Gastroesophageal sphincter (tissue), 4 donors: ENCODE results near the gene USP54. TPM values are rescaled to one million over a fixed set of nuclear protein-coding genes. Genes with fewer than 3 reads are reported as not detected.

ENCODE experiments used
- ATAC-seq: fragments of 150-250 bp; one replicate; pipeline ENCODE4 v1.9.1; 2016; ENCODE audit warnings: mild to moderate bottlenecking, moderate library complexity
- H3K27ac ChIP-seq, 4 donors: fragments of 200-600 bp; sonication (generic) in 3 of 4; 1 replicate in 3 of 4; 2 replicates in 1 of 4; pipeline ENCODE4 v1.5.1; 2016 to 2019
- H3K27me3 ChIP-seq: fragments of 200-600 bp; sonication (generic); one replicate; pipeline ENCODE4 v1.5.1; 2019
- H3K36me3 ChIP-seq, 2 donors: fragments of 200-600 bp; sonication (generic); one replicate each; pipeline ENCODE4 v1.5.1; 2019; ENCODE audit warnings: control low read depth in 1 of 2
- H3K4me1 ChIP-seq, 3 donors: fragments of 200-600 bp; sonication (generic); 1 replicate in 2 of 3; 2 replicates in 1 of 3; pipeline ENCODE4 v1.5.1; 2016 to 2019; ENCODE audit warnings: control low read depth in 2 of 3
- H3K4me3 ChIP-seq, 2 donors: fragments of 200-600 bp; sonication (generic); one replicate each; pipeline ENCODE4 v1.5.1; 2019; ENCODE audit warnings: mild to moderate bottlenecking in 1 of 2, moderate library complexity in 1 of 2
- H3K9me3 ChIP-seq, 3 donors: fragments of 200-600 bp; sonication (generic); one replicate each; pipeline ENCODE4 v1.5.1; 2017 to 2019; ENCODE audit warnings: control low read depth in 2 of 3
- EP300 ChIP-seq: sonication (generic); formaldehyde crosslinking; IDR thresholded peaks from one replicate; pipeline ENCODE4 v1.6.1; 2017; ENCODE audit warnings: antibody characterized with exemption, mild to moderate bottlenecking
- POLR2A ChIP-seq, 2 donors: fragments of 450-650 bp; IDR thresholded peaks; one replicate each; pipeline ENCODE4 v1.6.1; 2017; ENCODE audit warnings: antibody characterized with exemption in 2 of 2, mild to moderate bottlenecking in 2 of 2, moderate library complexity in 1 of 2
- POLR2AphosphoS5 ChIP-seq: sonication (generic); formaldehyde crosslinking; IDR thresholded peaks from one replicate; pipeline ENCODE4 v1.6.1; 2017; ENCODE audit warnings: antibody characterized with exemption
- WGBS, 2 donors: methylation state at CpG; one replicate each; pipeline ENCODE4 v1.1.5; 2018; ENCODE audit warnings: low coverage in 1 of 2; 5-methylcytosine and 5-hydroxymethylcytosine counted together
- total RNA-seq, 4 donors: library from RNA; depleted of rRNA; stranded (reverse); fragments of >200 nt; gene quantifications; one replicate each; pipeline ENCODE4 v1.1.0, GENCODE V29; 2016
- TF ChIP-seq, protein P1 (sequence below), 4 experiments: fragments of 200-600 bp in 2 of 4; fragments of 450-650 bp in 2 of 4; sonication (generic) in 1 of 4; IDR thresholded peaks; one replicate each; pipeline ENCODE4 v1.5.1; 2017 to 2019; ENCODE audit warnings: antibody characterized with exemption in 4 of 4, mild to moderate bottlenecking in 2 of 4, moderate library complexity in 2 of 4

USP54 gene
- total RNA-seq, 4 donors from 2014 or later, result 27.1 to 106 (median 53.8) TPM

DNA sequence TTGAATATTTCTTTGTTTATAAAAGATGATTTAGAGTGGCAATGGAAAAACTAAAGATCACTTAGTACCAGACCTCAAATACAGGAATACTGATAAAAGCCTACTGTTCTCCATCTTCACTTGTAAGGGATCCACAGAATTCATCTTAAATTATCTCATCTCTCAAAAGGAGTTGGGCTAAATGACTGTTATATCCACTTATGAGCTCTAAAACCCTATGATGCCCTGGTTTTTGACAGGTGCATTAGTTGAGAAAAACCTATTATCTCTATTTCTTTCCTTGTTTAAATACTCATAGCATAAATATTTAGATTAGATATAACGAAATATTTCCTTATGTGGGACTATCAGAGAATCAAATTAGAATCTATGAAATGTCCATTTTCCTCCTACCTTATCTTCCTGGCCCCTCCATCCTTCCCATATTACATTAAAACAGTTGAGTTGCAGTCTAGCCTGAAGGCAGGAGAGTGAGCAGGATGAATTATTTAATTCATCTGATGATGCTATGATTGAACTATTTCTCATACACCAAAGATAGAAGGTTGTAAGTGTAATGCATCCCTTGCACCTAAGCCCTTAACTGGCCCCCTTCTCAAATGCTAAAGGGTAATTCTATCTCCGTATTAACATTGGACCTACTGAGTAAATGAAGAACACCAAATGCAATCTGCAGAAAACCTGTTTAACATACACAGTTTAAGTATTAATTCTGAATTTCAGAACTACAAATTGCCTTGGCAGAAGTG lies 125.0 kb downstream of the USP54 start:
- no peaks in the 10 kb centered on the region for H3K27me3 ChIP-seq
- 58 to 65% methylated on average over 2 of the region's 2 CpGs for WGBS, 2 donors

DNA sequence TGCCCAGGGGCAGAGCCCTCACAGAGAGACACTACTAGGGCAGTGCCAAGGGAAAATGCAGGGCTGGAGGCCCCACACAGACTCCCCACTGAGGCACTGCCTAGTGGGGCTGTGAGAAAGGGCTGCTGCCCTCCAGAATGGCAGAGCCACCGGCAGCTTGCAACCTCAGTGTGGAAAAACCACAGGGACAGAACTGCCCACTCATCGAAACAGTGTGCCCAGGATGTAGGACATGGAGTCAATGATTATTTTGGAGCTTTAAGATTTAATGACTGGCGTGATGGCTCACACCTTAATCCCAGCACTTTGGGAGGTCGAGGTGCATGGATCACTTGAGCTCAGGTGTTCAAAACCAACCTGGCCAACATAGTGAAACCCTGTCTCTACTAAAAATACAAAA lies 130.2 kb downstream of the USP54 start:
- no peak for TF ChIP-seq EP300
- no peak for TF ChIP-seq POLR2A (IDR thresholded peaks at IDR 0.05)
- TF ChIP-seq, protein P1, sequence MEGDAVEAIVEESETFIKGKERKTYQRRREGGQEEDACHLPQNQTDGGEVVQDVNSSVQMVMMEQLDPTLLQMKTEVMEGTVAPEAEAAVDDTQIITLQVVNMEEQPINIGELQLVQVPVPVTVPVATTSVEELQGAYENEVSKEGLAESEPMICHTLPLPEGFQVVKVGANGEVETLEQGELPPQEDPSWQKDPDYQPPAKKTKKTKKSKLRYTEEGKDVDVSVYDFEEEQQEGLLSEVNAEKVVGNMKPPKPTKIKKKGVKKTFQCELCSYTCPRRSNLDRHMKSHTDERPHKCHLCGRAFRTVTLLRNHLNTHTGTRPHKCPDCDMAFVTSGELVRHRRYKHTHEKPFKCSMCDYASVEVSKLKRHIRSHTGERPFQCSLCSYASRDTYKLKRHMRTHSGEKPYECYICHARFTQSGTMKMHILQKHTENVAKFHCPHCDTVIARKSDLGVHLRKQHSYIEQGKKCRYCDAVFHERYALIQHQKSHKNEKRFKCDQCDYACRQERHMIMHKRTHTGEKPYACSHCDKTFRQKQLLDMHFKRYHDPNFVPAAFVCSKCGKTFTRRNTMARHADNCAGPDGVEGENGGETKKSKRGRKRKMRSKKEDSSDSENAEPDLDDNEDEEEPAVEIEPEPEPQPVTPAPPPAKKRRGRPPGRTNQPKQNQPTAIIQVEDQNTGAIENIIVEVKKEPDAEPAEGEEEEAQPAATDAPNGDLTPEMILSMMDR (IDR thresholded peaks at IDR 0.05), result no peak
- no peak for TF ChIP-seq POLR2AphosphoS5
- Histone ChIP-seq H3K9me3 (no peaks in the 10 kb centered on the region), H3K27ac (no peak overlapping the region), H3K4me1 (peaks cover 0 to 8% (median 0%) of the 10 kb centered on the region in 3 donors), H3K36me3 (peaks cover 0 to 61% of the 10 kb centered on the region in 2 donors), H3K27me3 (no peaks in the 10 kb centered on the region), H3K4me3 (no peak overlapping the region)
- 95% methylated on average over 4 of the region's 4 CpGs; no CpG with 5 or more reads in 1 of the 2 donors for WGBS, 2 donors
- no peak for ATAC-seq

More for the DNA sequence above, 125.0 kb downstream of the USP54 start:
- Histone ChIP-seq H3K36me3 (peaks cover 0 to 75% of the 10 kb centered on the region in 2 donors), H3K4me1 (peaks cover 0 to 32% (median 0%) of the 10 kb centered on the region in 3 donors), H3K27ac (no peak overlapping the region), H3K9me3 (no peaks in the 10 kb centered on the region), H3K4me3 (no peak overlapping the region)
- no peak for TF ChIP-seq POLR2AphosphoS5
- no peak for TF ChIP-seq EP300
- TF ChIP-seq POLR2A (IDR thresholded peaks at IDR 0.05), result no peak
- TF ChIP-seq, protein P1 (IDR thresholded peaks at IDR 0.05), result no peak
- ATAC-seq, result no peak

DNA sequence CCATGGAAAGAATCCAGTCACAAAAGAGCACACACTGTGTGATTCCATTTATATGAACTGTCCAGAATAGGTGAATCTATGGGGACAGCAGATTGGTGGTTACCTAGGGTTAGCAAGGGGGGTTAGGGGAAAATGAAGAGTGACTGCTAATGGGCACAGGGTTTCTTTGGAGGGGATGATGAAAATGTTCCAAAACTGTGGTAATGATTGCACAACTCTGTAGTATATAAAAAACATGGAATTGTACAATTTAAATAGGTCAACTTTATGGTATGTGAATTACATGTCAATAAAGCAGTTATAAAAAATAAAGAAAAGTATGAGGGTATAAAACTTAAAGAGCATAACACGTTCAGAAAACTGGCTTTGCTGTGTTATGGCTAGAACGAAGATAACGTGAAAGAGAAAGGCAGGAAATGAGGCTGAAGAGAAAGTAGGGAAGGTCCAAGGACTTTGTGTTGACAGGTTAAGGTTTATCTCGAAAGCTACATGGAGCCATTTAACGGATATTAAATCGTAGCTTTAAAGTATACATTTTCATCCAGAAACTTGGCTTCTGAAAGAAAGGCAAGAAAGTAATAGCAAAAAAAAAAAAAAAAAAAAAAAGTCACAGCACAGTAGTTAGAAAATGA lies 131.3 kb downstream of the USP54 start:
- Histone ChIP-seq H3K27ac (no peak overlapping the region), H3K9me3 (no peaks in the 10 kb centered on the region), H3K4me1 (no peaks in the 10 kb centered on the region), H3K27me3 (no peaks in the 10 kb centered on the region), H3K36me3 (peaks cover 0 to 59% of the 10 kb centered on the region in 2 donors), H3K4me3 (no peak overlapping the region)
- ATAC-seq, result no peak
- WGBS, 2 donors, result 75 to 83% methylated on average over 6 of the region's 6 CpGs
- TF ChIP-seq POLR2AphosphoS5, result no peak
- TF ChIP-seq EP300, result no peak
- no peak for TF ChIP-seq POLR2A (IDR thresholded peaks at IDR 0.05)
- TF ChIP-seq, protein P1 (IDR thresholded peaks at IDR 0.05), result no peak

DNA sequence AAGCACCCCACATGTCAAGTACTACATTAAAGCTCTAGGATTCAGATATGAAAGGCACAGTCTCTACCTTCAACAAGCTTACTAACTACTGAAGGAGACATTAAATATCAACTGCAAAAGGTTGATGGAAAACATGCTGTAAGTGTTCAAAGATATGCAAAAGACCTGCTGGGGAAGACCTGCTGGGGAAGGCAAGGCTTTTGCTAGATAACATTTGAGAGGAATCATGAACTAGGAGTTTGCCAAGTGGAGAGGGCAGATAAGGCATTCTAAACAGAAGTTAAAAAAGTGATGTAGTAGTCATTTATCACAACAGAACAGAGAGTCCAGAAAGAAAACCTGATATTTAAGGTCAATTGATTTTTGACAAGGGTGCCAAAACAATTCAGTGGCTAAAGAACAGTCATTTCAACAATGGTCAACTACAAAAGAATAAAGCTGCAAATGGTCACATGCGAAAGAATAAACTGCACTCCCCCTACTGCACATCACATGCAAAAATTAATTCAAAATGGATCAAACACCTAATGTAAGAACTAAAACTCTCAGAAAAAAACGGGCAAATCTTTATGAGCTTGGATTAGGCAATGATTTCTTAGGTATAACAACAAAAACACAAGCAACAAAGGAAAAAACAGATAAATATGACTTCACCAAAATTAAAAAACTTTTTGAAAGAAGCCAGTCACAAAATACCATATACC lies 134.8 kb downstream of the USP54 start:
- Histone ChIP-seq H3K4me3 (no peak overlapping the region), H3K9me3 (no peaks in the 10 kb centered on the region), H3K36me3 (peaks cover 4 to 68% of the 10 kb centered on the region in 2 donors), H3K27ac (no peak overlapping the region), H3K4me1 (no peaks in the 10 kb centered on the region), H3K27me3 (no peaks in the 10 kb centered on the region)
- TF ChIP-seq POLR2A (IDR thresholded peaks at IDR 0.05) (no peak), EP300 (no peak), POLR2AphosphoS5 (no peak)
- TF ChIP-seq, protein P1 (IDR thresholded peaks at IDR 0.05), result no peak
- 87 to 91% methylated on average over 2 of the region's 2 CpGs for WGBS, 2 donors
- no peak for ATAC-seq
